ENCODE measurements around the gene EEF2K.

DNA sequence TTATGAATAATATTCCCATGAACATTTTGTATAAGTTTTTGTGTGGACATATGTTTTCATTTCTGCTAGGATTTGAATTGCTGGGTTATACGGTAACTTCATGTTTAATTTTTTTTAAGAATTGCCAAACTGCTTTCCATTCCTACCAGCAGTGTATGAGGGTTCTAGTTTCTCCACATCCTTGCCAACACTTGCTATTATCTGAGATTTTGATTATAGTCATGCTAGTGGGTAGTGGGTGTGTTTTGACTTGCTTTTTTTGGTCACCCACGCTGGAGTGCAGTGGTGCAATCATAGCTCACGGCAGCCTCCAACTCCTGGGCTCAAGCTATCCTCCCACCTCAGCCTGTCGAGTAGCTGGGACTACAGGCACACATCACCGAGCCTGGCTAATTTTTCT is 3.0 kb upstream of the EEF2K start:
- no peak for TF ChIP-seq GATA2 (IDR thresholded peaks at IDR 0.05; ENCODE audit: low read depth, low read length)
- TF ChIP-seq GATA3 (IDR thresholded peaks at IDR 0.05; ENCODE audit: low read depth, low read length), result no peak
